SK-N-SH (cell line): ENCODE results near the gene USH1G. TPM values are rescaled to one million over a fixed set of nuclear protein-coding genes. Genes with fewer than 3 reads are reported as not detected.

Experiments used
- CTCF ChIA-PET: fragments of 300-600, 350-600 bp; formaldehyde crosslinking; extraction: SDS; loops from one replicate; lab custom pipeline; 2021; lab: Yijun Ruan, JAX
- POLR2A ChIA-PET: fragments of 350-600 bp; sonication (Branson Sonifier 250); formaldehyde crosslinking; extraction: SDS; loops from one replicate; lab custom pipeline; 2020; ENCODE audit warnings: antibody characterized with exemption, inconsistent platforms; lab: Yijun Ruan, JAX
- DNase-seq: peaks from one replicate; pipeline ENCODE4 v3.0.0; 2012
- H2AFZ ChIP-seq: fragments of 200-600 bp; sonication (generic); 2 replicates; pipeline ENCODE4 v1.8.1; 2016; ENCODE audit warnings: antibody characterized with exemption, mild to moderate bottlenecking, low read depth
- H3F3A ChIP-seq: fragments of 200-600 bp; sonication (generic); replicated peaks from 2 replicates; pipeline ENCODE3; 2016; ENCODE audit warnings: antibody characterized with exemption, mild to moderate bottlenecking; ENCODE audit not compliant: insufficient read depth
- H3K27ac ChIP-seq, 2 experiments: fragments of 200-500 bp in 1 of 2; fragments of 200-600 bp in 1 of 2; sonication (Bioruptor generic) in 1 of 2; sonication (generic), shearing (Covaris generic) in 1 of 2; 2 replicates each; pipeline versions ENCODE4 v1.5.1 to v1.6.1; 2014 to 2016; ENCODE audit warnings: low read depth in 2 of 2, inconsistent platforms in 1 of 2, low read length in 1 of 2, mild to moderate bottlenecking in 1 of 2, mixed read lengths in 1 of 2
- H3K27me3 ChIP-seq: fragments of 200-600 bp; sonication (generic), shearing (Covaris generic); 2 replicates; pipeline ENCODE4 v1.6.1; 2016; ENCODE audit warnings: mixed run types; ENCODE audit not compliant: insufficient read depth
- H3K36me3 ChIP-seq, 2 experiments: fragments of 200-500 bp in 1 of 2; fragments of 200-600 bp in 1 of 2; sonication (Bioruptor generic) in 1 of 2; sonication (generic) in 1 of 2; replicated peaks in 1 of 2; 2 replicates each; pipeline versions ENCODE3 to v1.5.1; 2014 to 2016; ENCODE audit warnings: low read length in 1 of 2, mild to moderate bottlenecking in 1 of 2; ENCODE audit not compliant: insufficient read depth in 2 of 2, control insufficient read depth in 1 of 2
- H3K4me1 ChIP-seq, 2 experiments: fragments of 200-500 bp in 1 of 2; fragments of 200-600 bp in 1 of 2; sonication (Bioruptor generic) in 1 of 2; sonication (generic), shearing (Covaris generic) in 1 of 2; 2 replicates each; pipeline versions ENCODE4 v1.5.1 to v1.6.1; 2014 to 2016; ENCODE audit warnings: low read depth in 1 of 2, low read length in 1 of 2, mixed run types in 1 of 2; ENCODE audit not compliant: insufficient read depth in 2 of 2, control insufficient read depth in 1 of 2
- H3K4me2 ChIP-seq: fragments of 200-600 bp; sonication (generic), shearing (Covaris generic); 2 replicates; pipeline ENCODE4 v1.6.1; 2017; ENCODE audit warnings: mixed run types
- H3K4me3 ChIP-seq, 2 experiments: fragments of 200-500 bp in 1 of 2; fragments of 200-600 bp in 1 of 2; sonication (Bioruptor generic) in 1 of 2; sonication (generic), shearing (Covaris generic) in 1 of 2; 2 replicates each; pipeline versions ENCODE4 v1.5.1 to v1.8.1; 2014 to 2016; ENCODE audit warnings: low read depth in 2 of 2, inconsistent platforms in 1 of 2, low read length in 1 of 2, mild to moderate bottlenecking in 1 of 2, mixed read lengths in 1 of 2, moderate library complexity in 1 of 2
- H3K79me2 ChIP-seq: fragments of 200-600 bp; sonication (generic); 2 replicates; pipeline ENCODE4 v1.8.1; 2017; ENCODE audit warnings: mild to moderate bottlenecking; ENCODE audit not compliant: insufficient read depth
- H3K9ac ChIP-seq: fragments of 200-600 bp; sonication (generic); 2 replicates; pipeline ENCODE4 v1.6.1; 2017; ENCODE audit warnings: mixed run types
- H3K9me2 ChIP-seq: fragments of 200-600 bp; sonication (generic); 2 replicates; pipeline ENCODE4 v1.6.1; 2017; ENCODE audit warnings: mixed run types
- H3K9me3 ChIP-seq: fragments of 200-600 bp; sonication (generic); 2 replicates; pipeline ENCODE4 v1.6.1; 2017; ENCODE audit warnings: mixed run types, mild to moderate bottlenecking, moderate library complexity
- H4K20me1 ChIP-seq: fragments of 200-600 bp; sonication (generic); 2 replicates; pipeline ENCODE4 v1.6.1; 2017; ENCODE audit warnings: mild to moderate bottlenecking, mixed run types; ENCODE audit not compliant: insufficient read depth
- EZH2phosphoT487 ChIP-seq: fragments of 200-600 bp; sonication (generic); IDR thresholded peaks from 2 replicates; pipeline ENCODE4 v1.6.1; 2017; ENCODE audit warnings: low read depth, mixed run types, mild to moderate bottlenecking, antibody characterized with exemption, moderate library complexity, borderline replicate concordance
- FOXM1 ChIP-seq: IDR thresholded peaks from 2 replicates; pipeline ENCODE4 v1.4.0; 2012; ENCODE audit warnings: low read depth, mild to moderate bottlenecking
- MXI1 ChIP-seq: IDR thresholded peaks from 2 replicates; pipeline ENCODE4 v1.6.1; 2012; ENCODE audit warnings: mild to moderate bottlenecking, low read depth, low read length, improper control_type of control experiment
- NFIC ChIP-seq: IDR thresholded peaks from 2 replicates; pipeline ENCODE4 v1.4.0; 2012; ENCODE audit warnings: borderline replicate concordance
- RCOR1 ChIP-seq: fragments of 150-350 bp; IDR thresholded peaks from 2 replicates; pipeline ENCODE4 v1.6.1; 2017; ENCODE audit warnings: antibody characterized with exemption, low read length
- RFX5 ChIP-seq: IDR thresholded peaks from 2 replicates; pipeline ENCODE4 v1.6.1; 2012; ENCODE audit warnings: mild to moderate bottlenecking, improper control_type of control experiment, low read length
- TAF1 ChIP-seq: IDR thresholded peaks from 2 replicates; pipeline ENCODE4 v1.6.1; 2012; ENCODE audit warnings: low read depth, mild to moderate bottlenecking, low read length, moderate library complexity, borderline replicate concordance
- TCF12 ChIP-seq: IDR thresholded peaks from 2 replicates; pipeline ENCODE4 v1.4.0; 2012
- TEAD4 ChIP-seq: IDR thresholded peaks from 2 replicates; pipeline ENCODE4 v1.4.0; 2012; ENCODE audit warnings: mild to moderate bottlenecking, borderline replicate concordance; ENCODE audit not compliant: insufficient read depth
- WGBS: methylation state at CpG from one replicate; pipeline ENCODE4 v1.1.6; 2017; ENCODE audit warnings: low lambda C conversion rate; 5-methylcytosine and 5-hydroxymethylcytosine counted together
- polyA plus RNA-seq, 3 experiments: library from polyadenylated mRNA; depleted of rRNA; stranded (reverse); fragments of >200 nt; gene quantifications; 2 replicates each; pipeline ENCODE4 v1.2.3, GENCODE V29; 2012
- TF ChIP-seq, protein P1 (sequence below): IDR thresholded peaks from 2 replicates; pipeline ENCODE4; 2012
- TF ChIP-seq, protein P2 (sequence below): IDR thresholded peaks from 2 replicates; pipeline ENCODE4 v1.4.0; 2012; ENCODE audit warnings: low read depth, borderline replicate concordance
- TF ChIP-seq, protein P3 (sequence below): IDR thresholded peaks from 2 replicates; pipeline ENCODE4 v1.4.0; 2012; ENCODE audit warnings: low read depth
- TF ChIP-seq, protein P4 (sequence below): IDR thresholded peaks from 2 replicates; pipeline ENCODE4 v1.6.1; 2012; ENCODE audit warnings: mild to moderate bottlenecking, low read depth, low read length, moderate library complexity
- TF ChIP-seq, protein P5 (sequence below): fragments of 150-350 bp; IDR thresholded peaks from 2 replicates; pipeline ENCODE4 v1.6.1; 2017; ENCODE audit warnings: antibody characterized with exemption, low read length, low read depth, borderline replicate concordance
- TF ChIP-seq, protein P6 (sequence below): fragments of 200-600 bp; sonication (generic); IDR thresholded peaks from 2 replicates; pipeline ENCODE4 v1.6.1; 2017; ENCODE audit warnings: antibody characterized with exemption, mild to moderate bottlenecking, moderate library complexity

The USH1G gene
- polyA plus RNA-seq, 1 of the 3 experiments (the other 2 are of a cell fraction), result not detected

DNA sequence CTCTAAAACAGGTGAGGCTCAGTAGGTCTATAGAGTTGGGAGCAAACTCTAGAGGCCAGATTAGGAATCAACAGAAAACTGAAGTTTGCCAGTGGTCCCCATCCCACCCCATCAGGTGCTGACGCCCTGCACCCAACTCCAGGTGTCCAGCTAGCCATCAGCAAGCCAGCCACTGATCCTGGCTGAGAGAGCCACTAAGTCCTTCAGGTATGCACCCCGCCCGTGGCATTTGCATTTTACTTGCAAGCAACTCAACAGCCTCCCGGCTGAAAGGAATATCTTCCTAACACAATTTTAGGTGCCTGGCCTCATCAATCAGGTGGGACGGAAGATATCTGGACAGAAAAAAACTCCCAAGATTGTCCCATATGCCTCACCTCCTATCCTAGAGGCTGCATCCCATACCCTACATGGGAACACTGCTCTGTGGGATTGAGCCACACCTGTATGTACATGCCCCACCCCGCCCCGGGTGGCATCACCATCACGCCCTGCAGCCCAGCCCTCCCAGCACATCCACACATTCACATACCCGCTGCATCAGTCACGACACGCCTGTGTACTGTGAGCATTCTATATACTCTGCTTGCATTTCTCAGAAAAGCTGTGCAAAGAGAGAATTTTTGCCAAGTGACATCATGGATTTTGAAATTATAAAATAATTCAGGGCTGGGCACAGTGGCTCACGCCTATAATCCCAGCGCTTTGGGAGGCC is 20.9 kb upstream of the USH1G start:
- no peaks in the 10 kb centered on the region for H3K4me1 ChIP-seq
- DNase-seq, result no peak
- POLR2A ChIA-PET, result interaction anchor here (0.6 kb wide), 1 partner anchor 10 kb away, joined by 4 read pairs; no protein-coding TSS in a partner anchor
- no peak overlapping the region for H3K4me2 ChIP-seq
- peaks cover 72% of the 10 kb centered on the region for H3K27me3 ChIP-seq
- no peaks in the 10 kb centered on the region for H3K36me3 ChIP-seq
- H3K9me3 ChIP-seq, result no peaks in the 10 kb centered on the region
- no peaks in the 10 kb centered on the region for H3K9me2 ChIP-seq
- no peaks in the 10 kb centered on the region for H3F3A ChIP-seq
- no peak overlapping the region for H3K4me3 ChIP-seq
- CTCF ChIA-PET, result interaction anchor here (1.1 to 10.7 kb wide), 2 partner anchors 18 to 19 kb away, joined by 3 to 104 read pairs; partner anchors contain the start of genes OTOP2 and USH1G
- no peak overlapping the region for H3K27ac ChIP-seq
- H3K79me2 ChIP-seq, result no peaks in the 10 kb centered on the region
- H4K20me1 ChIP-seq, result no peaks in the 10 kb centered on the region
- no peak overlapping the region for H2AFZ ChIP-seq
- TF ChIP-seq MXI1 (no peak), TAF1 (no peak), NFIC (no peak)
- 51% methylated on average over 13 of the region's 13 CpGs for WGBS
- no peak overlapping the region for H3K9ac ChIP-seq

DNA sequence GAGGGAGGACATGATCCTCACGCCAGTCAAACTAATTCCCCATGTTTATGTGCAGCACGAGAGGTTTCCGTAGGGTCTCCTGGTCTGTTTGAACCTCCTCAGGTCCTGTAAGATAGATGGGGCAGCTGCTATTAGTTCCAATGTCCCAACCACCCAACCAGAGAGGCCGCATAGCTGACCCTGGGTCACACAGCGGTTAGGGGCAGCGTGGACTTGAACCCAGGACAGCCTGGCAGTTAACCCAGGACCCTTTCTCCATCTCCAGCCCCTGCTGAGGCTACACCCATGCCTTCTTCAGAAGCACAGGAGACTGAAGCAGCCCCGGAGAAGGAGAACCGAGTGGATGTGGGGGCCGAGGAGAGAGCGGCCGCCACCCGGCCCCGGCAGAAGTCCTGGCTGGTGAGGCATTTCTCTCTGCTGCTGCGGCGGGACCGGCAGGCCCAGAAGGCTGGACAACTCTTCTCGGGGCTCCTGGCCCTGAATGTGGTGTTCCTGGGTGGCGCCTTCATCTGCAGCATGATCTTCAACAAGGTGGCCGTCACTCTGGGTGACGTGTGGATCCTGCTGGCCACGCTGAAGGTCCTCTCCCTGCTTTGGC is 18.2 kb upstream of the USH1G start:
- no peaks in the 10 kb centered on the region for H3K36me3 ChIP-seq
- no peaks in the 10 kb centered on the region for H4K20me1 ChIP-seq
- H3K27ac ChIP-seq, result no peak overlapping the region
- TF ChIP-seq, protein P1, sequence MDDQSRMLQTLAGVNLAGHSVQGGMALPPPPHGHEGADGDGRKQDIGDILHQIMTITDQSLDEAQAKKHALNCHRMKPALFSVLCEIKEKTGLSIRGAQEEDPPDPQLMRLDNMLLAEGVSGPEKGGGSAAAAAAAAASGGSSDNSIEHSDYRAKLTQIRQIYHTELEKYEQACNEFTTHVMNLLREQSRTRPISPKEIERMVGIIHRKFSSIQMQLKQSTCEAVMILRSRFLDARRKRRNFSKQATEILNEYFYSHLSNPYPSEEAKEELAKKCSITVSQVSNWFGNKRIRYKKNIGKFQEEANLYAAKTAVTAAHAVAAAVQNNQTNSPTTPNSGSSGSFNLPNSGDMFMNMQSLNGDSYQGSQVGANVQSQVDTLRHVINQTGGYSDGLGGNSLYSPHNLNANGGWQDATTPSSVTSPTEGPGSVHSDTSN, result no peak
- TF ChIP-seq, protein P2, sequence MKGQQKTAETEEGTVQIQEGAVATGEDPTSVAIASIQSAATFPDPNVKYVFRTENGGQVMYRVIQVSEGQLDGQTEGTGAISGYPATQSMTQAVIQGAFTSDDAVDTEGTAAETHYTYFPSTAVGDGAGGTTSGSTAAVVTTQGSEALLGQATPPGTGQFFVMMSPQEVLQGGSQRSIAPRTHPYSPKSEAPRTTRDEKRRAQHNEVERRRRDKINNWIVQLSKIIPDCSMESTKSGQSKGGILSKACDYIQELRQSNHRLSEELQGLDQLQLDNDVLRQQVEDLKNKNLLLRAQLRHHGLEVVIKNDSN, result no peak
- TF ChIP-seq TCF12 (no peak), NFIC (no peak), TEAD4 (no peak), TAF1 (no peak), RCOR1 (no peak), EZH2phosphoT487 (no peak), RFX5 (no peak), FOXM1 (no peak)
- TF ChIP-seq, protein P3, sequence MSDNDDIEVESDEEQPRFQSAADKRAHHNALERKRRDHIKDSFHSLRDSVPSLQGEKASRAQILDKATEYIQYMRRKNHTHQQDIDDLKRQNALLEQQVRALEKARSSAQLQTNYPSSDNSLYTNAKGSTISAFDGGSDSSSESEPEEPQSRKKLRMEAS, result no peak
- TF ChIP-seq, protein P4, sequence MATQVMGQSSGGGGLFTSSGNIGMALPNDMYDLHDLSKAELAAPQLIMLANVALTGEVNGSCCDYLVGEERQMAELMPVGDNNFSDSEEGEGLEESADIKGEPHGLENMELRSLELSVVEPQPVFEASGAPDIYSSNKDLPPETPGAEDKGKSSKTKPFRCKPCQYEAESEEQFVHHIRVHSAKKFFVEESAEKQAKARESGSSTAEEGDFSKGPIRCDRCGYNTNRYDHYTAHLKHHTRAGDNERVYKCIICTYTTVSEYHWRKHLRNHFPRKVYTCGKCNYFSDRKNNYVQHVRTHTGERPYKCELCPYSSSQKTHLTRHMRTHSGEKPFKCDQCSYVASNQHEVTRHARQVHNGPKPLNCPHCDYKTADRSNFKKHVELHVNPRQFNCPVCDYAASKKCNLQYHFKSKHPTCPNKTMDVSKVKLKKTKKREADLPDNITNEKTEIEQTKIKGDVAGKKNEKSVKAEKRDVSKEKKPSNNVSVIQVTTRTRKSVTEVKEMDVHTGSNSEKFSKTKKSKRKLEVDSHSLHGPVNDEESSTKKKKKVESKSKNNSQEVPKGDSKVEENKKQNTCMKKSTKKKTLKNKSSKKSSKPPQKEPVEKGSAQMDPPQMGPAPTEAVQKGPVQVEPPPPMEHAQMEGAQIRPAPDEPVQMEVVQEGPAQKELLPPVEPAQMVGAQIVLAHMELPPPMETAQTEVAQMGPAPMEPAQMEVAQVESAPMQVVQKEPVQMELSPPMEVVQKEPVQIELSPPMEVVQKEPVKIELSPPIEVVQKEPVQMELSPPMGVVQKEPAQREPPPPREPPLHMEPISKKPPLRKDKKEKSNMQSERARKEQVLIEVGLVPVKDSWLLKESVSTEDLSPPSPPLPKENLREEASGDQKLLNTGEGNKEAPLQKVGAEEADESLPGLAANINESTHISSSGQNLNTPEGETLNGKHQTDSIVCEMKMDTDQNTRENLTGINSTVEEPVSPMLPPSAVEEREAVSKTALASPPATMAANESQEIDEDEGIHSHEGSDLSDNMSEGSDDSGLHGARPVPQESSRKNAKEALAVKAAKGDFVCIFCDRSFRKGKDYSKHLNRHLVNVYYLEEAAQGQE, result no peak
- TF ChIP-seq, protein P5, sequence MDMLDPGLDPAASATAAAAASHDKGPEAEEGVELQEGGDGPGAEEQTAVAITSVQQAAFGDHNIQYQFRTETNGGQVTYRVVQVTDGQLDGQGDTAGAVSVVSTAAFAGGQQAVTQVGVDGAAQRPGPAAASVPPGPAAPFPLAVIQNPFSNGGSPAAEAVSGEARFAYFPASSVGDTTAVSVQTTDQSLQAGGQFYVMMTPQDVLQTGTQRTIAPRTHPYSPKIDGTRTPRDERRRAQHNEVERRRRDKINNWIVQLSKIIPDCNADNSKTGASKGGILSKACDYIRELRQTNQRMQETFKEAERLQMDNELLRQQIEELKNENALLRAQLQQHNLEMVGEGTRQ, result no peak
- TF ChIP-seq, protein P6, sequence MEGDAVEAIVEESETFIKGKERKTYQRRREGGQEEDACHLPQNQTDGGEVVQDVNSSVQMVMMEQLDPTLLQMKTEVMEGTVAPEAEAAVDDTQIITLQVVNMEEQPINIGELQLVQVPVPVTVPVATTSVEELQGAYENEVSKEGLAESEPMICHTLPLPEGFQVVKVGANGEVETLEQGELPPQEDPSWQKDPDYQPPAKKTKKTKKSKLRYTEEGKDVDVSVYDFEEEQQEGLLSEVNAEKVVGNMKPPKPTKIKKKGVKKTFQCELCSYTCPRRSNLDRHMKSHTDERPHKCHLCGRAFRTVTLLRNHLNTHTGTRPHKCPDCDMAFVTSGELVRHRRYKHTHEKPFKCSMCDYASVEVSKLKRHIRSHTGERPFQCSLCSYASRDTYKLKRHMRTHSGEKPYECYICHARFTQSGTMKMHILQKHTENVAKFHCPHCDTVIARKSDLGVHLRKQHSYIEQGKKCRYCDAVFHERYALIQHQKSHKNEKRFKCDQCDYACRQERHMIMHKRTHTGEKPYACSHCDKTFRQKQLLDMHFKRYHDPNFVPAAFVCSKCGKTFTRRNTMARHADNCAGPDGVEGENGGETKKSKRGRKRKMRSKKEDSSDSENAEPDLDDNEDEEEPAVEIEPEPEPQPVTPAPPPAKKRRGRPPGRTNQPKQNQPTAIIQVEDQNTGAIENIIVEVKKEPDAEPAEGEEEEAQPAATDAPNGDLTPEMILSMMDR, result no peak
- POLR2A ChIA-PET, result no interaction called here
- H3K79me2 ChIP-seq, result no peaks in the 10 kb centered on the region
- peaks cover 78% of the 10 kb centered on the region for H3K27me3 ChIP-seq
- H3K4me2 ChIP-seq, result no peak overlapping the region
- H3K9me2 ChIP-seq, result no peaks in the 10 kb centered on the region
- H3K9ac ChIP-seq, result no peak overlapping the region
- CTCF ChIA-PET, result interaction anchor here (2.4 kb wide), 1 partner anchor 17 kb away, joined by 11 read pairs; no protein-coding TSS in a partner anchor
- WGBS, result 59% methylated on average over 19 of the region's 21 CpGs
- H3K9me3 ChIP-seq, result no peaks in the 10 kb centered on the region
- H2AFZ ChIP-seq, result no peak overlapping the region
- no peak overlapping the region for H3K4me3 ChIP-seq
- no peaks in the 10 kb centered on the region for H3F3A ChIP-seq
- no peaks in the 10 kb centered on the region for H3K4me1 ChIP-seq
- no peak for DNase-seq
